K562 (cell line): ENCODE measurements around the gene CNNM2.

Experiments used
- CREB3L1 ChIP-seq: fragments of 450-650 bp; IDR thresholded peaks from 2 replicates; pipeline ENCODE4 v1.6.1; 2014; ENCODE audit warnings: low read depth, mild to moderate bottlenecking, moderate library complexity, borderline replicate concordance
- HNRNPUL1 ChIP-seq: fragments of 200-400 bp; formaldehyde crosslinking; IDR thresholded peaks from 2 replicates; pipeline ENCODE4 v1.6.1; 2017; ENCODE audit warnings: low read length
- POLR2A ChIP-seq: fragments of 450-650 bp; conservative IDR thresholded peaks from 2 replicates; pipeline ENCODE4 v1.6.1; 2016
- SNAPC5 ChIP-seq: fragments of 250-450 bp; sonication (Bioruptor Pico); IDR thresholded peaks from 2 replicates; pipeline ENCODE4 v1.8.0; 2021; ENCODE audit warnings: moderate library complexity, mild to moderate bottlenecking, inconsistent platforms
- ZKSCAN1 ChIP-seq: fragments of 150-350 bp; IDR thresholded peaks from 2 replicates; pipeline ENCODE4 v1.6.1; 2016; ENCODE audit warnings: low read depth, low read length
- ZMIZ1 ChIP-seq, 2 experiments: fragments of 150-350 bp in 1 of 2; IDR thresholded peaks; 2 replicates each; pipeline ENCODE4 v1.6.1; 2012 to 2016; ENCODE audit warnings: low read depth in 2 of 2, low read length in 2 of 2, mild to moderate bottlenecking in 1 of 2, moderate library complexity in 1 of 2

GRCh38 chr10:103060575-103060974, 142.5 kb downstream of the CNNM2 start:
- TF ChIP-seq HNRNPUL1 = no peak
- no peak for TF ChIP-seq ZMIZ1 (IDR thresholded peaks at IDR 0.05; ENCODE audit: low read depth in 2 of 2, low read length in 2 of 2)
- no peak for TF ChIP-seq ZKSCAN1
- no peak for TF ChIP-seq SNAPC5 (CRISPR knock-in tag)
- no peak for TF ChIP-seq CREB3L1
- TF ChIP-seq POLR2A = no peak
